HG03039 (cell line): ENCODE measurements around the gene CRELD2.

Experiments
- ATAC-seq: cut with Tn5 transposase; IDR thresholded peaks from one replicate; pipeline ENCODE4 v1.9.1; 2021; ENCODE audit warnings: mild to moderate bottlenecking, moderate library complexity; ENCODE audit not compliant: unreplicated experiment

The CRELD2 gene

DNA sequence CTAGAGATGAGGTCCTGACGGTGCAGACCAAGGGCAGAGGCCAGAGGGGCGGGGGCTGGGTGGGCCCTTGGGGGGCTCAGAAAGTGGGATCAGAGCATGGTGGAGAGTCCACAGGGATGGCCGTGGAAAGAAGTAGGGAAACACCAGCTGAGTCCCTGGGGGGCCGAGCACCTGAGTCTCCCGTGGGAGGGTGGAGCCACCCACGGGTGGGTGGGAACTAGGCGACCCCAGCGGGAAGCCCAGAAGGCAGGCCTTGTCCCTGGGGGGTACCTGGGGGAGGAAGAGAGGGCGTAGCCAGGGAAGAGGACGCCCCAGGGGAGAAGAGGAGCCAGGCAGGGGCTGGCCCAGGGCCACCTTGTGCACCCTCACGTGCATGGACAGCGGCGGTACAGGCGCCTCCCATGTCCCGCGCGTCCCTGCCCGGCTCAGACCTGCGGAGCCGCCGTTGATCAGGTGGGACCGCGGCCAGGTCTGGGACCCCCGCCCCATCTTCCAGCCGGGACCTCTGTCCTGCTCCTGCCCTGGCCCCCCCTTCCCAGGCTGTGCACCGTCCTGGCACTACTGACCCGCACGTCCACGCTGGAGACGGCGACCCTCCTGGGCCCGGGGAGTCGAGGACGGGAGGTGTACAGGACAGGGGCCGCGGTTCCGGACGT lies 10.2 kb downstream of the CRELD2 start:
- ATAC-seq: no peak

DNA sequence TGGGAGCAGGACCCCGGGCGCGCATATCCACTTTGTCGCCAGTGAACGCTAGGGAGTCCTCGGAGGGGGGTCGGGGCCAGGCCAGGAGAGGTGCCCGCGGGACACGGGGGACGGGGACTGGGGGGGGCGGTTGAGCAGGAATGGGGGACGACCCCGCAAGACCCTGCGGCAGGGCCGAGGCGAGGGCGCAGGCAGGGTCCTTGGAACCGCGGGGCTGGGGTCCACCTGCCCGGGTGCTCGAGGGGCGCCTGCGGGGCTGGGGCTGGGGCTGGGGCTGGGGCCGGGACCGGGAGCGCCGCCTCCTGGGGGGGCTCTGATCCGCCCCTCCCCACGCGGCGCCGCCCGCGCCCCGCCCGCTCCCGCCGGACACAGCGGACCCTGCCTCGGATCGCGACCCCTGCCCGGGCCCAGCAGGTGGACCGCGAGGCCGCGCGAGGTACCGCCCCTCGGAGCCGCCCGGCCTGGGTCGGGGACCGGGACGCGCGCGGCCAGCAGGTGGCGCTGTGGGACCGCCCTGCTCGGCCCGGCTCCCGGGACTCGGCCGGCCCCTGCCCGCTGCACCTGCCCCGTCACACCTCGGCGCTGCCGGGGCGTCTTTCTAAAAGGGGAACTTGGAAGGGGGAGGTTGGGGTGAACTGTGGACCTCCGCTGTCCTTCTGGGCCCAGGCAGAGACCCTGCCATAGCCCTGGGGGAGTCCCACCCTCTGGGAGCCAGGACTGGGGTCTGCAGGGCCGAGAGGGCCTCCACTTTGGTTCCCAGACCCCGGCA lies 11.0 kb downstream of the CRELD2 start:
- no peak for ATAC-seq

DNA sequence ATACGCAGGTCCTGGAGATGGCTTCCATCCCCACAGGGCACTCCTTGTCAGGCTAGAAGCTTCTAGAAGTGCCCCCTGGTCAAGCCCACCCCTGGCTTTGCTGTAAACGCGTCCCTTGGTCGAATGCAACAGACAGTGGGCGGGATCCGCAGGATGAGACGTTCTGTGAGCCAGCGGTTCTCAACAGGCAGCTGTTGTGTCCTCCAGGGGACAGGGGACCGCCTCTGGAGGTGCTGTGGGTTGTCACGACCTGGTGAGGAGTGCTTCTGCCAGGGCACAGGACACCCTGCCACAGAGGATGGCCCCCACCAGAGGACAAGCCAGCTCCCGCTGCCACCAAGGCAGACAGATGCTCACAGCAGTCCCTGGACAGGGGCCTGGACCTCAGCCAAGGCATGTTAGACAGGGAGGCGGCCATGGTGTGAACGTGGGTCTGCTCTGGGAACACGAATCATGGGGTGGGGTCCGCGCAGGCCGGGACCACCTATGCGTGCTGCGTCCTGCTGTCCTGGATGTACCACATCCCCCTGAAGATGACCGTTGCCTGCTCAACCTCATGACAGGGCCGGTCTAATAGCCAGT lies 11.7 kb downstream of the CRELD2 start:
- no peak for ATAC-seq

GRCh38 chr22:49930596-49931412 lies 12.4 kb downstream of the CRELD2 start:
- no peak for ATAC-seq

- ATAC-seq: no peak
Observed at GRCh38 chr22:49933236-49934159, 15.1 kb downstream of the CRELD2 start.

- ATAC-seq: no peak
Observed at GRCh38 chr22:49934160-49934890, 15.9 kb downstream of the CRELD2 start.

- ATAC-seq: no peak
Observed at GRCh38 chr22:49934891-49935557, 16.6 kb downstream of the CRELD2 start.

GRCh38 chr22:49935561-49935960 lies 17.1 kb downstream of the CRELD2 start:
- ATAC-seq: no peak

GRCh38 chr22:49936018-49936972 lies 17.9 kb downstream of the CRELD2 start:
- ATAC-seq: peak; percentile 49

DNA sequence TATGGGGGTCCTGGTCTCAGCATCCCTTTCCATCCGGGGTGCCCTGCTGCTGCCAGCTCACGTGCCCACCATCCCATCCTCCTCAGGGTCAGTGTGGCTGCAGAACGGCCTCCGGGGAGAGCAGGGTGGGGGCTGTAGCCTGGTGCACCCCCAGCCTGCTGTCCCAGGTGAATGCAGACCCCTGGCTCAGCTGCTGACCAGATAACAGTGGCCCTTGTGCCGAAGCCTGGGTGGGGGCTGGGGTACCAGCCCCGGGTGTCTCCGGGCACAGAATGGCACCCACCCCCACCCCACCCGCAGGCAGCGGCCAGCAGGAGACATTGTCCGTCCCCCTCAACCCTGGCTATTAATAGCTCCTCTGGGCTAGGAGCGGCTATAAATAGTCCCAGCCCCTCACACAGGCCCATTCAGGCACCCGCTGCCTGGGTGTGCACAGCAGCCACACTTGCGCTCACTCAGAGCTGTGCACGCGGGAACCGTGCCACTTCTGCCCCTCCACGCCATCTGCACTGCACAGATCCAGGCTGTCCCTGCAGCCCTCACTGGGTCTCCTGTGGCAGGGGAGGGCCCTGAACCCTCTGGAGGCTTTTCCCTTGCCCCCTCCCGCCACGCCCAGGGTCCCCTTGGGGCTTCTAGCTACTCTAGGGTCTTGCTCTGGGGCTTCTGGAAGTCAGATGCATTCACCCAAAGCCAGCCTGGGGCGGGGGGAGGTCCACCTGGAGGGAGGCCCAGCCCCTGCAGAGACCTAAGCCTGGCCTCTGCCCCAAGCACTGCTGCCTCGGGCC lies 18.7 kb downstream of the CRELD2 start:
- ATAC-seq: no peak

GRCh38 chr22:49937758-49938564 lies 19.5 kb downstream of the CRELD2 start:
- ATAC-seq: no peak

- ATAC-seq: no peak
Observed at GRCh38 chr22:49938565-49939136, 20.2 kb downstream of the CRELD2 start.

GRCh38 chr22:49941507-49942316 lies 23.3 kb downstream of the CRELD2 start:
- ATAC-seq: no peak

DNA sequence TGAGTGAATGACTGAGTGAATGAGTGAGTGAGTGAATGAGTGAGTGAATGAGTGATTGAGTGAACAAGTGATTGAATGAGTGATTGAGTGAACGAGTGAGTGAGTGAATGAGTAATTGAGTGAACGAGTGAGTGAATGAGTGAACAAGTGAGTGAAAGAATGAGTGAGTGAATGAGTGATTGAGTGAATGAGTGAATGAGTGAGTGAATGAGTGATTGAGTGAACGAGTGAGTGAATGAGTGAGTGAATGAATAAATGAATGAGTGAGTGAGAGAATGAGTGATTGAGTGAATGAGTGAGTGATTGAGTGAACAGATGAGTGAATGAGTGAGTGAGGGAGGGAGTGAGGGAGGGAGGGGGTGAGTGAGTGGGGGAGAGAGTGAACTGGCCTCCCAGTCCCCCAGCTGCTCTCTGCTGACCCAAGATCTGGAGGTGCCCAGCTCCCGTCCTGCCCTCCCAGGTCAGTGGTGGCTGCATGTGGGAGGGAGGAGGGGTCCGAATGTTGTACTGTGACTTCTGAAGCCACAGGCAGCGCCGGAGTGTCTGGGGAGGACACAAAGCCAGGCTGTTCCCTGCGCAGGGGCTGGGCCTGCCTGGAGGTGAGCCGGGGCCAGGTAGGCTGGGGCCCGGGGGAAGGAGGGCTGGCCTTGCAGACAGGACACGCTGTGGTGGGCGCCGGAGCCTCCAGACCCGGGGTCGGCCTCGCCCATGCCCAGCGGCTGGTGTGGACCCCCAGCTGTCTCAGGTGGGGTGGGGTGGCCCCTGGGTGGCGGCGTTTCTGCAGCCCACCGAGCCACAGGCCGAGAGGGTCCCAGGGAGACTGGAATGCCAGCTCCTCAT lies 24.4 kb downstream of the CRELD2 start:
- ATAC-seq: no peak
